Transverse colon (tissue), 4 donors: ENCODE data around the gene TTC38.

Experiments used
- POLR2A ChIP-seq: fragments of 450-650 bp; IDR thresholded peaks from one replicate; pipeline ENCODE4 v1.6.1; 2016; ENCODE audit warnings: antibody characterized with exemption, mild to moderate bottlenecking, moderate library complexity
- POLR2AphosphoS5 ChIP-seq, 3 donors: sonication (generic); formaldehyde crosslinking; IDR thresholded peaks; one replicate each; pipeline ENCODE4 v1.6.1; 2016; ENCODE audit warnings: antibody characterized with exemption in 3 of 3
- TF ChIP-seq, protein P1 (sequence below), 5 experiments: fragments of 200-600 bp in 3 of 5; fragments of 450-650 bp in 2 of 5; sonication (generic) in 3 of 5; IDR thresholded peaks; 1 replicate in 2 of 5; 2 replicates in 3 of 5; pipeline ENCODE4 v1.5.1; 2016 to 2017; ENCODE audit warnings: antibody characterized with exemption in 5 of 5, inconsistent platforms in 3 of 5, mild to moderate bottlenecking in 2 of 5, moderate library complexity in 1 of 5

DNA sequence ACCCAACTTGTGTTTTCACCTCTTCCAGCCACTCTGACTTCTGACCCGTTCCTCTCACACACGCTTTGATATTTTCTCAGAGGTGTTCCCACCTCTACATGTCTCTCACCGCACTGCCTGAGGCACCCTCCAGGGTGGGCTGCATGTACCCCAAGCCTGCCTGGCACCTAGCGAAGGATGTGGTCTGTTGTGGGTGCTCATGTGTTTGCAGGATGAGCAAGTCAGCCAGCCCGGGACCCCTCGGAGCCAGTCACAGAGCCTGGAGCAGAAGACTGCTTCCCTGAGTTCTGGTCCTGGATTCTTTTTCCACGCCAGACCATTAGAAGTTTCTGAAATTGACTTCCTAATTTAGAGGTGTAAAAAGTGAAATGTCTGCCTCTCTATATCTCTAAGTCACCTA lies 32.7 kb downstream of the TTC38 start:
- TF ChIP-seq POLR2AphosphoS5 (IDR thresholded peaks at IDR 0.05) (no peak), POLR2A (no peak)
- TF ChIP-seq, protein P1, sequence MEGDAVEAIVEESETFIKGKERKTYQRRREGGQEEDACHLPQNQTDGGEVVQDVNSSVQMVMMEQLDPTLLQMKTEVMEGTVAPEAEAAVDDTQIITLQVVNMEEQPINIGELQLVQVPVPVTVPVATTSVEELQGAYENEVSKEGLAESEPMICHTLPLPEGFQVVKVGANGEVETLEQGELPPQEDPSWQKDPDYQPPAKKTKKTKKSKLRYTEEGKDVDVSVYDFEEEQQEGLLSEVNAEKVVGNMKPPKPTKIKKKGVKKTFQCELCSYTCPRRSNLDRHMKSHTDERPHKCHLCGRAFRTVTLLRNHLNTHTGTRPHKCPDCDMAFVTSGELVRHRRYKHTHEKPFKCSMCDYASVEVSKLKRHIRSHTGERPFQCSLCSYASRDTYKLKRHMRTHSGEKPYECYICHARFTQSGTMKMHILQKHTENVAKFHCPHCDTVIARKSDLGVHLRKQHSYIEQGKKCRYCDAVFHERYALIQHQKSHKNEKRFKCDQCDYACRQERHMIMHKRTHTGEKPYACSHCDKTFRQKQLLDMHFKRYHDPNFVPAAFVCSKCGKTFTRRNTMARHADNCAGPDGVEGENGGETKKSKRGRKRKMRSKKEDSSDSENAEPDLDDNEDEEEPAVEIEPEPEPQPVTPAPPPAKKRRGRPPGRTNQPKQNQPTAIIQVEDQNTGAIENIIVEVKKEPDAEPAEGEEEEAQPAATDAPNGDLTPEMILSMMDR (IDR thresholded peaks at IDR 0.05) = no peak
